ENCODE results near the gene SPRR5. TPM values are rescaled to one million over a fixed set of nuclear protein-coding genes. Genes with fewer than 3 reads are reported as not detected.

The SPRR5 gene
- total RNA-seq, 1 donor from 2014 or later: not detected

- no peak overlapping the region for H3K4me3 Mint-ChIP-seq (ENCODE audit: unreplicated experiment)
- H3K36me3 Mint-ChIP-seq (ENCODE audit: low read depth): no peaks in the 10 kb centered on the region
- no peaks in the 10 kb centered on the region for H3K27me3 Mint-ChIP-seq (ENCODE audit: low read depth)
- H3K27ac Mint-ChIP-seq (ENCODE audit: unreplicated experiment): no peak overlapping the region
- no peak for TF ChIP-seq CTCF (IDR thresholded peaks at IDR 0.05)
- DNase-seq (ENCODE audit: low spot score): no peak
- H3K9me3 Mint-ChIP-seq (ENCODE audit: low read depth): no peaks in the 10 kb centered on the region
- H3K4me1 Mint-ChIP-seq (ENCODE audit: low read depth): no peaks in the 10 kb centered on the region
These were observed 42.1 kb upstream of the SPRR5 start for GRCh38 chr1:152904688-152905440.

DNA sequence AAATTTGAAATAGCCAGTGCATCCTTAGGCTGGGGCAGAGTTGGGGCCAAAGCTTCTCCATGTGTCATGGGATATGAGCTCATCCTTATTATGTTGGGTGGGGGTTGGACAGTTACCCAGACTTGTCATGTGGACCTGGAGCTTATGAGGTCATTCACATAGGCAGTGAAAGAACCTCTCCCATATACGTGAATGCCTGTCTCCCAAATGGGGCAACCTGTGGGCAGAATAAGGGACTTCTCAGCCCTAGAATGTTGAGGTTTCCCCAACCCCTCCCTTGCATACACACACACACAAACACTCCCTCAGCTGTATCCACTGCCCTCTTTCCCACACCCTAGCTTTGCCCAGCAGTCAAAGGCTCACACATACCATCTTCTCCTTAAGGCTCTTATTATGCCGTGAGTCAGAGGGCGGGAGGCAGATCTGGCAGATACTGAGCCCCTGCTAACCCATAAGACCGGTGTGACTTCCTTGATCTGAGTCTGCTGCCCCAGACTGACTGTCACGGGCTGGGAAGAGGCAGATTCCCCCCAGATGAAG lies 40.9 kb upstream of the SPRR5 start:
- H3K27ac Mint-ChIP-seq (ENCODE audit: unreplicated experiment): no peak overlapping the region
- no peaks in the 10 kb centered on the region for H3K27me3 Mint-ChIP-seq (ENCODE audit: low read depth)
- no peaks in the 10 kb centered on the region for H3K4me1 Mint-ChIP-seq (ENCODE audit: low read depth)
- no peaks in the 10 kb centered on the region for H3K9me3 Mint-ChIP-seq (ENCODE audit: low read depth)
- no peak for DNase-seq (ENCODE audit: low spot score)
- no peak overlapping the region for H3K4me3 Mint-ChIP-seq (ENCODE audit: unreplicated experiment)
- no peaks in the 10 kb centered on the region for H3K36me3 Mint-ChIP-seq (ENCODE audit: low read depth)
- no peak for TF ChIP-seq CTCF (IDR thresholded peaks at IDR 0.05)

DNA sequence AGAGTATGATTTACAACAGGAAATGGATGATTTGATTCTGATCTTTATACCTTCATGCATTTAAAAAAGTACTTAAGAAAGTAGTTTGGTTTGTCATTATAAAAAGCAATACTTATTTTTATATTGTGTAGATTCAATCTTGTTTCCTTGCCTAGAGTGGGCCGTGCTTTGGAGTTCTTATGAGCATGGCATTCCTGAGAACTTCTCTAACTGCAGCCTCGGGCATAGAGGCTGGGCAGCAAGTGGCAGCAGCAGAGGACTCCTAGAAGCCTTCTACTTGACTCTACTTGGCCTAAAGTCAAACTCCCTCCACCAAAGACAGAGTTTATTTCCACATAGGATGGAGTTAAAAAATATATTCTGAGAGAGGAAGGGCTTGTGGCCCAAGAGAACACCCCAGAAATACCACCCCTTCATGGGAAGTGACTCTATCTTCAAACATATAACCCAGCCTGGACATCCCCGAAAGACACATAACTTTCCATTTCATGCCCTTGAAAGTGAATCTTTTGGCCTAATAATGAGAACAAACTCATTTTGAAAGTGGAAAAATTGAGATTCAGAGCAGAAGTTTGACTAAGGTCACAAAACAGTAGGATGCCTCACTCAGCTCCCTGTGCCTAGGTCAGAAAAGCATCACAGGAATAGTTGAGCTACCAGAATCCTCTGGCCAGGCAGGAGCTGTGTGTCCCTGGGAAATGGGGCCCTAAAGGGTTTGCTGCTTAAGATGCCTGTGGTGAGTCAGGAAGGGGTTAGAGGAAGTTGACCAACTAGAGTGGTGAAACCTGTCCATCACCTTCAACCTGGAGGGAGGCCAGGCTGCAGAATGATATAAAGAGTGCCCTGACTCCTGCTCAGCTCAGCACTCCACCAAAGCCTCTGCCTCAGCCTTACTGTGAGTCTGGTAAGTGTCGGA lies 39.1 kb upstream of the SPRR5 start, which contains the start of gene IVL:
IVL (plus strand) TSS at position 861 of the 916 bp plus-strand sequence. CDS start 1,252 bp downstream, outside the sequence.
- Mint-ChIP-seq H3K27me3 (ENCODE audit: low read depth) (no peaks in the 10 kb centered on the region), H3K4me1 (ENCODE audit: low read depth) (no peaks in the 10 kb centered on the region), H3K9me3 (ENCODE audit: low read depth) (no peaks in the 10 kb centered on the region), H3K4me3 (ENCODE audit: unreplicated experiment) (no peak within 1 kb of the TSS), H3K36me3 (ENCODE audit: low read depth) (no peaks in the 10 kb centered on the region), H3K27ac (ENCODE audit: unreplicated experiment) (no peak within 1 kb of the TSS)
- no peak for TF ChIP-seq CTCF (IDR thresholded peaks at IDR 0.05)
- no peak for DNase-seq (ENCODE audit: low spot score)

DNA sequence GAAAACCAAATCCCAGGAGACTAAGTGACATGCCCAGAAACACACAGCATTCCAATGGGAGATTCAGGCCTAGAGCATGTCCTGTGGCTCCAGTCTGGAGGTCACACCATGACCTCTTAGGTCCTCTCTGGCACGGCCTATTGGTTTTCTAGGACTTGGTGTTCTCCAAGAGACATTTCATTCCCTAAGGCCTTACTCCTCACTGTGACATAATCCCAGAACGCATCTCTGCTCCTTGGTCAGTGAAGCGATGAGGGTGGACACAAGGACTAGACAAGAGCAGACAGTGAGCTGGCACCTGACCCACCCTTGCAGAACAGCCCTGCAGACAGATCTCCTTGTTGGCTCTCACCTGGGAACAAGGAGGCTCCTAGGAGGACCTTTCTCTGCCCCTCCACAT lies 37.8 kb upstream of the SPRR5 start:
- Mint-ChIP-seq H3K27ac (ENCODE audit: unreplicated experiment) (no peak overlapping the region), H3K27me3 (ENCODE audit: low read depth) (peaks cover 2% of the 10 kb centered on the region), H3K4me1 (ENCODE audit: low read depth) (no peaks in the 10 kb centered on the region), H3K9me3 (ENCODE audit: low read depth) (no peaks in the 10 kb centered on the region), H3K4me3 (ENCODE audit: unreplicated experiment) (no peak overlapping the region), H3K36me3 (ENCODE audit: low read depth) (no peaks in the 10 kb centered on the region)
- no peak for TF ChIP-seq CTCF (IDR thresholded peaks at IDR 0.05)
- DNase-seq (ENCODE audit: low spot score): no peak

- TF ChIP-seq CTCF (IDR thresholded peaks at IDR 0.05): no peak
- H3K9me3 Mint-ChIP-seq (ENCODE audit: low read depth): peaks cover 2% of the 10 kb centered on the region
- H3K36me3 Mint-ChIP-seq (ENCODE audit: low read depth): no peaks in the 10 kb centered on the region
- no peak for DNase-seq (ENCODE audit: low spot score)
- H3K4me1 Mint-ChIP-seq (ENCODE audit: low read depth): no peaks in the 10 kb centered on the region
- peaks cover 2% of the 10 kb centered on the region for H3K27me3 Mint-ChIP-seq (ENCODE audit: low read depth)
- H3K27ac Mint-ChIP-seq (ENCODE audit: unreplicated experiment): no peak overlapping the region
- no peak overlapping the region for H3K4me3 Mint-ChIP-seq (ENCODE audit: unreplicated experiment)
These were observed 34.5 kb upstream of the SPRR5 start for GRCh38 chr1:152912471-152912870.
